H1 (cell line): ENCODE results near the gene TIA1. TPM values are rescaled to one million over a fixed set of nuclear protein-coding genes. Genes with fewer than 3 reads are reported as not detected.

Experiments
- CTCF ChIA-PET: fragments of 300-600 bp; sonication (Branson Sonifier 250); formaldehyde crosslinking; loops from one replicate; lab custom pipeline; 2021; ENCODE audit not compliant: partially characterized antibody; lab: Charles Lee
- POLR2A ChIA-PET: fragments of 300-600 bp; sonication (Branson Sonifier 250); formaldehyde crosslinking; loops from one replicate; lab custom pipeline; 2021; ENCODE audit warnings: inconsistent platforms; ENCODE audit not compliant: partially characterized antibody; lab: Charles Lee
- DNase-seq, 2 experiments: peaks; one replicate each; pipeline versions ENCODE4 v3.0.0 to v3.0.0-alpha.2; 2010 to 2022; ENCODE audit warnings: low spot score in 2 of 2, low read depth in 1 of 2, mixed read lengths in 1 of 2
- FAIRE-seq: peaks from 2 replicates; lab custom pipeline; 2011; peaks lifted over from hg19 to GRCh38; lab: Jason Lieb, UNC
- H2AFZ ChIP-seq: 2 replicates; pipeline ENCODE4 v1.8.1; 2012; ENCODE audit warnings: low read length, inconsistent platforms
- H2AK5ac ChIP-seq: 2 replicates; pipeline ENCODE4 v1.6.1; 2013; ENCODE audit warnings: low read depth, low read length
- H2BK120ac ChIP-seq: replicated peaks from 2 replicates; pipeline ENCODE3; 2013; ENCODE audit warnings: low read depth, low read length, inconsistent platforms
- H2BK12ac ChIP-seq: 2 replicates; pipeline ENCODE4 v1.6.1; 2013; ENCODE audit warnings: low read depth, low read length
- H2BK15ac ChIP-seq: 2 replicates; pipeline ENCODE4 v1.6.1; 2013; ENCODE audit warnings: low read length
- H2BK20ac ChIP-seq: 2 replicates; pipeline ENCODE4 v1.6.1; 2013; ENCODE audit warnings: low read length
- H2BK5ac ChIP-seq: 2 replicates; pipeline ENCODE4 v1.6.1; 2013; ENCODE audit warnings: low read depth, low read length
- H3K14ac ChIP-seq: 2 replicates; pipeline ENCODE4 v1.6.1; 2013; ENCODE audit warnings: inconsistent platforms; ENCODE audit not compliant: insufficient read length
- H3K18ac ChIP-seq: 2 replicates; pipeline ENCODE4 v1.6.1; 2013; ENCODE audit warnings: low read length; ENCODE audit errors: extremely low read depth
- H3K23ac ChIP-seq: 2 replicates; pipeline ENCODE4 v1.6.1; 2013; ENCODE audit warnings: inconsistent platforms; ENCODE audit not compliant: insufficient read length
- H3K23me2 ChIP-seq: 2 replicates; pipeline ENCODE4 v1.6.1; 2013; ENCODE audit warnings: low read depth, low read length
- H3K27ac ChIP-seq: 2 replicates; pipeline ENCODE4 v1.6.1; 2011; ENCODE audit warnings: low read depth, low read length, inconsistent platforms
- H3K27me3 ChIP-seq, 4 experiments: replicated peaks in 1 of 4; 1 replicate in 1 of 4; 2 replicates in 3 of 4; pipeline versions ENCODE4 v1.6.1 to v1.8.1; 2011 to 2013; ENCODE audit warnings: low read length in 3 of 4, mild to moderate bottlenecking in 3 of 4, inconsistent platforms in 2 of 4, mixed read lengths in 2 of 4, moderate library complexity in 1 of 4; ENCODE audit not compliant: control insufficient read depth in 3 of 4, insufficient read depth in 3 of 4; ENCODE audit errors: extremely low read depth in 1 of 4
- H3K36me3 ChIP-seq, 4 experiments: 2 replicates each; pipeline versions ENCODE4 v1.6.1 to v1.8.1; 2011 to 2013; ENCODE audit warnings: mild to moderate bottlenecking in 4 of 4, low read length in 3 of 4, moderate library complexity in 2 of 4, control low read depth in 1 of 4, inconsistent platforms in 1 of 4; ENCODE audit not compliant: insufficient read depth in 4 of 4, control insufficient read depth in 2 of 4
- H3K4ac ChIP-seq: replicated peaks from 2 replicates; pipeline ENCODE3; 2013; ENCODE audit warnings: low read length, low read depth, mixed read lengths, inconsistent platforms; ENCODE audit not compliant: insufficient read length
- H3K4me1 ChIP-seq, 4 experiments: replicated peaks in 1 of 4; 1 replicate in 1 of 4; 2 replicates in 3 of 4; pipeline versions ENCODE4 v1.6.1 to v1.8.1; 2011 to 2013; ENCODE audit warnings: low read length in 3 of 4, inconsistent platforms in 2 of 4, mixed read lengths in 1 of 4; ENCODE audit not compliant: insufficient read depth in 4 of 4, control insufficient read depth in 3 of 4
- H3K4me2 ChIP-seq, 2 experiments: 2 replicates each; pipeline versions ENCODE4 v1.6.1 to v1.8.1; 2011 to 2013; ENCODE audit warnings: low read depth in 2 of 2, low read length in 2 of 2, control low read depth in 1 of 2, inconsistent platforms in 1 of 2, mild to moderate bottlenecking in 1 of 2; ENCODE audit not compliant: insufficient read depth in 1 of 2
- H3K4me3 ChIP-seq, 4 experiments: fragments of 200-600, 300-600 bp in 1 of 4; sonication (generic), shearing (Covaris generic), sonication (Bioruptor Twin) in 1 of 4; 2 replicates each; pipeline versions ENCODE4 v1.5.1 to v1.8.1; 2011 to 2016; ENCODE audit warnings: low read length in 4 of 4, low read depth in 3 of 4, control low read depth in 2 of 4, inconsistent platforms in 2 of 4, mild to moderate bottlenecking in 2 of 4, mixed read lengths in 1 of 4, moderate library complexity in 1 of 4; ENCODE audit not compliant: insufficient read depth in 2 of 4; ENCODE audit errors: extremely low read depth in 1 of 4
- H3K56ac ChIP-seq: replicated peaks from 2 replicates; pipeline ENCODE3; 2013; ENCODE audit warnings: low read depth, mild to moderate bottlenecking, mixed read lengths, low read length, inconsistent platforms; ENCODE audit not compliant: insufficient read length
- H3K79me1 ChIP-seq: 2 replicates; pipeline ENCODE4 v1.6.1; 2013; ENCODE audit warnings: low read depth, low read length, control low read depth
- H3K79me2 ChIP-seq, 2 experiments: 2 replicates each; pipeline versions ENCODE4 v1.6.1 to v1.8.1; 2012 to 2013; ENCODE audit warnings: low read length in 2 of 2, mild to moderate bottlenecking in 2 of 2, inconsistent platforms in 1 of 2; ENCODE audit not compliant: insufficient read depth in 2 of 2, control insufficient read depth in 1 of 2
- H3K9ac ChIP-seq, 4 experiments: replicated peaks in 1 of 4; 1 replicate in 1 of 4; 2 replicates in 3 of 4; pipeline versions ENCODE4 v1.6.1 to v1.8.1; 2011 to 2013; ENCODE audit warnings: low read depth in 3 of 4, low read length in 3 of 4, control low read depth in 2 of 4, mild to moderate bottlenecking in 2 of 4, moderate library complexity in 2 of 4, inconsistent platforms in 1 of 4; ENCODE audit errors: extremely low read depth in 1 of 4
- H3K9me3 ChIP-seq, 2 experiments: 2 replicates each; pipeline versions ENCODE4 v1.6.1 to v1.8.1; 2012 to 2013; ENCODE audit warnings: mild to moderate bottlenecking in 2 of 2, moderate library complexity in 2 of 2, control low read depth in 1 of 2, inconsistent platforms in 1 of 2, low read depth in 1 of 2, low read length in 1 of 2, mixed read lengths in 1 of 2; ENCODE audit not compliant: insufficient read depth in 2 of 2
- H4K20me1 ChIP-seq, 2 experiments: replicated peaks in 1 of 2; 2 replicates each; pipeline versions ENCODE3 to v1.8.1; 2011 to 2013; ENCODE audit warnings: inconsistent platforms in 2 of 2, low read length in 2 of 2, mild to moderate bottlenecking in 1 of 2; ENCODE audit not compliant: insufficient read depth in 2 of 2, control insufficient read depth in 1 of 2
- H4K5ac ChIP-seq: 2 replicates; pipeline ENCODE4 v1.6.1; 2013; ENCODE audit warnings: low read length, low read depth, mixed read lengths, inconsistent platforms; ENCODE audit not compliant: insufficient read length
- H4K8ac ChIP-seq: 2 replicates; pipeline ENCODE4 v1.8.0; 2013; ENCODE audit warnings: mild to moderate bottlenecking, moderate library complexity, low read length, inconsistent platforms; ENCODE audit not compliant: insufficient read depth; ENCODE audit errors: extremely low read depth
- H4K91ac ChIP-seq: replicated peaks from 2 replicates; pipeline ENCODE3; 2013; ENCODE audit warnings: low read length, mixed read lengths, inconsistent platforms; ENCODE audit not compliant: insufficient read length
- EZH2 ChIP-seq: fragments of 200-600 bp; sonication (generic); IDR thresholded peaks from 2 replicates; pipeline ENCODE4 v1.7.1; 2012; ENCODE audit warnings: low read depth, mild to moderate bottlenecking, moderate library complexity, low read length, inconsistent platforms; ENCODE audit not compliant: severe bottlenecking
- POU5F1 ChIP-seq: IDR thresholded peaks from 2 replicates; pipeline ENCODE4 v1.6.1; 2011; ENCODE audit warnings: low read depth, mild to moderate bottlenecking, low read length, moderate library complexity
- RAD21 ChIP-seq, 2 experiments: IDR thresholded peaks in 1 of 2; conservative IDR thresholded peaks in 1 of 2; 2 replicates each; pipeline ENCODE4 v1.6.1; 2011; ENCODE audit warnings: low read depth in 2 of 2, low read length in 2 of 2, improper control_type of control experiment in 1 of 2, inconsistent platforms in 1 of 2, mild to moderate bottlenecking in 1 of 2, moderate library complexity in 1 of 2
- SIX5 ChIP-seq: IDR thresholded peaks from 2 replicates; pipeline ENCODE4 v1.6.1; 2011; ENCODE audit warnings: mild to moderate bottlenecking, low read depth, low read length
- SP2 ChIP-seq: IDR thresholded peaks from 2 replicates; pipeline ENCODE4 v1.6.1; 2012; ENCODE audit warnings: mild to moderate bottlenecking, low read length, inconsistent platforms
- TBP ChIP-seq: IDR thresholded peaks from 2 replicates; pipeline ENCODE4 v1.6.1; 2011; ENCODE audit warnings: low read depth, low read length, improper control_type of control experiment
- TCF12 ChIP-seq: IDR thresholded peaks from 2 replicates; pipeline ENCODE4 v1.6.1; 2011; ENCODE audit warnings: low read depth, mild to moderate bottlenecking, low read length
- ZNF274 ChIP-seq: IDR thresholded peaks from 2 replicates; pipeline ENCODE4 v1.7.0; 2012; ENCODE audit warnings: low read length, borderline replicate concordance; ENCODE audit errors: extremely low read depth
- WGBS, 2 experiments: shearing (Covaris generic) in 1 of 2; methylation state at CpG; one replicate each; pipeline versions ENCODE4 v1.1.6 to v1.1.7; 2013 to 2015; ENCODE audit warnings: low lambda C conversion rate in 2 of 2, mixed read lengths in 2 of 2, inconsistent platforms in 1 of 2, low coverage in 1 of 2, missing lambda C conversion rate in 1 of 2; ENCODE audit not compliant: insufficient replicate concordance in 2 of 2, insufficient coverage in 1 of 2, insufficient read length in 1 of 2; ENCODE audit errors: extremely low coverage in 1 of 2, missing lambda C conversion rate in 1 of 2; 5-methylcytosine and 5-hydroxymethylcytosine counted together
- polyA plus RNA-seq, 7 experiments: library from polyadenylated mRNA; depleted of rRNA in 3 of 7; stranded (reverse) in 5 of 7; unstranded in 2 of 7; fragments of >200 nt in 5 of 7; fragments of 200-250 nt in 2 of 7; gene quantifications; 1 replicate in 5 of 7; 2 replicates in 1 of 7; 4 replicates in 1 of 7; pipeline versions ENCODE4 v1.2.1 to v1.2.3, GENCODE V29; 2011 to 2013; ENCODE audit warnings: missing spikeins in 2 of 7, mixed read lengths in 2 of 7
- total RNA-seq: library from RNA; stranded (reverse); fragmentation: NEBNext Ultra II Directional; extraction: Animal tissue kit (Norgen Biotek cat#: 25700); gene quantifications from 2 replicates; pipeline ENCODE4 v1.2.1, GENCODE V29; 2021
- TF ChIP-seq, protein P1 (sequence below): IDR thresholded peaks from 2 replicates; pipeline ENCODE4 v1.6.1; 2011; ENCODE audit warnings: low read length, improper control_type of control experiment
- TF ChIP-seq, protein P2 (sequence below): IDR thresholded peaks from 2 replicates; pipeline ENCODE4 v1.6.1; 2012; ENCODE audit warnings: low read length, inconsistent platforms

TIA1 gene
- total and polyA plus RNA-seq, 2 of the 8 experiments (the other 6 are each of a cell fraction or from before 2014, with no cell fraction given), result 58.6 to 181 TPM

DNA sequence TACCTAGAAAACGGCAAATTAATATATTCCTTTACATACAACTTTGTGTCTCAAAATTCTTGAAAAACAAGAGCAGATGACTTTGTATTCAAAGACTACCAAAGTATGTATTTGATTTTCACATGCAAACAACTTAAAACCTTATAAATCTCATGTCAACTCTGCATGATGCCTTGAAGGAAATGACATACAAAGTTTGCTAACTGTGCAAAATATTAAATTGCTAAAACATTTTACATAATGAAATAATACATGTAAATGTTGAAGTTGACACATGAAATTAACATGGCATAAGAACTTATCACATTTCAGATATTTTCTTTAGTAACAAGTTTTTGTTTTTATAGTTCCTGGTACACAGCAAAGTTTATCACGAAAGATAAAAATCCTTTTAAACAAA lies 36.8 kb downstream of the TIA1 start:
- DNase-seq (no peak), FAIRE-seq (peak; percentile 60)
- Histone ChIP-seq H2BK12ac (no peak overlapping the region), H3K79me1 (no peaks in the 10 kb centered on the region), H3K4ac (no peak overlapping the region), H3K4me1 (no peaks in the 10 kb centered on the region), H4K91ac (no peak overlapping the region), H3K18ac (no peak overlapping the region), H3K14ac (no peak overlapping the region), H3K9ac (no peak overlapping the region), H3K27ac (no peak overlapping the region), H4K20me1 (peaks cover 0 to 2% of the 10 kb centered on the region in 2 experiments), H3K4me3 (no peak overlapping the region), H2BK120ac (no peak overlapping the region), H3K56ac (no peak overlapping the region), H3K79me2 (no peaks in the 10 kb centered on the region), H3K9me3 (no peaks in the 10 kb centered on the region), H4K5ac (no peak overlapping the region), H3K27me3 (no peaks in the 10 kb centered on the region), H2AK5ac (no peak overlapping the region), H2BK20ac (no peak overlapping the region), H3K4me2 (no peak overlapping the region), H3K23me2 (no peaks in the 10 kb centered on the region), H4K8ac (no peak overlapping the region), H2BK15ac (no peak overlapping the region), H2BK5ac (no peak overlapping the region), H2AFZ (no peak overlapping the region), H3K36me3 (peaks cover 5 to 69% (median 30%) of the 10 kb centered on the region in 4 experiments), H3K23ac (no peak overlapping the region)
- 89% methylated on average over 2 of the region's 2 CpGs; no CpG with 5 or more reads in 1 of the 2 experiments for WGBS, 2 experiments
- ChIA-PET POLR2A (interaction anchor here (1.0 to 1.5 kb wide), 3 partner anchors 9 to 38 kb away, joined by 4 to 5 read pairs (median 4); partner anchors contain the start of gene C2orf42), CTCF (interaction anchor here (1.2 kb wide), 1 partner anchor 8 kb away, joined by 5 read pairs; no protein-coding TSS in a partner anchor)
- TF ChIP-seq POU5F1, result no peak
- TF ChIP-seq, protein P1, sequence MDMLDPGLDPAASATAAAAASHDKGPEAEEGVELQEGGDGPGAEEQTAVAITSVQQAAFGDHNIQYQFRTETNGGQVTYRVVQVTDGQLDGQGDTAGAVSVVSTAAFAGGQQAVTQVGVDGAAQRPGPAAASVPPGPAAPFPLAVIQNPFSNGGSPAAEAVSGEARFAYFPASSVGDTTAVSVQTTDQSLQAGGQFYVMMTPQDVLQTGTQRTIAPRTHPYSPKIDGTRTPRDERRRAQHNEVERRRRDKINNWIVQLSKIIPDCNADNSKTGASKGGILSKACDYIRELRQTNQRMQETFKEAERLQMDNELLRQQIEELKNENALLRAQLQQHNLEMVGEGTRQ, result no peak
- no peak for TF ChIP-seq SP2
- TF ChIP-seq RAD21 (IDR thresholded peaks at IDR 0.05 in 1 of 2, conservative IDR thresholded peaks at IDR 0.05 in 1 of 2; ENCODE audit: low read depth in 2 of 2, low read length in 2 of 2), result no peak
- no peak for TF ChIP-seq SIX5
- no peak for TF ChIP-seq EZH2
- TF ChIP-seq, protein P2, sequence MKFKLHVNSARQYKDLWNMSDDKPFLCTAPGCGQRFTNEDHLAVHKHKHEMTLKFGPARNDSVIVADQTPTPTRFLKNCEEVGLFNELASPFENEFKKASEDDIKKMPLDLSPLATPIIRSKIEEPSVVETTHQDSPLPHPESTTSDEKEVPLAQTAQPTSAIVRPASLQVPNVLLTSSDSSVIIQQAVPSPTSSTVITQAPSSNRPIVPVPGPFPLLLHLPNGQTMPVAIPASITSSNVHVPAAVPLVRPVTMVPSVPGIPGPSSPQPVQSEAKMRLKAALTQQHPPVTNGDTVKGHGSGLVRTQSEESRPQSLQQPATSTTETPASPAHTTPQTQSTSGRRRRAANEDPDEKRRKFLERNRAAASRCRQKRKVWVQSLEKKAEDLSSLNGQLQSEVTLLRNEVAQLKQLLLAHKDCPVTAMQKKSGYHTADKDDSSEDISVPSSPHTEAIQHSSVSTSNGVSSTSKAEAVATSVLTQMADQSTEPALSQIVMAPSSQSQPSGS, result no peak
- TF ChIP-seq TCF12, result no peak
- TF ChIP-seq ZNF274, result no peak
- no peak for TF ChIP-seq TBP
